Measurements from ENCODE around the gene SLC25A30. TPM values are rescaled to one million over a fixed set of nuclear protein-coding genes. Genes with fewer than 3 reads are reported as not detected.

SLC25A30 gene
- total and polyA plus RNA-seq, 9 of the 15 experiments (the other 6 are each of a cell fraction or from before 2014, with no cell fraction given): 1.1 to 11.1 (median 5.6) TPM

- TF ChIP-seq DNMT1 (IDR thresholded peaks at IDR 0.05) (no peak), GABPA (tag; conservative IDR thresholded peaks at IDR 0.05; ENCODE audit: low read depth) (no peak), MAFF (IDR thresholded peaks at IDR 0.05; ENCODE audit: low read length) (no peak), TBP (optimal IDR thresholded peaks at IDR 0.05; ENCODE audit: low read depth, low read length) (peak; percentile 59), HMGXB4 (CRISPR knock-in tag; IDR thresholded peaks at IDR 0.05) (0 out of 2 replicates have a peak, but pooled peaks have one; percentile 46), TAF1 (IDR thresholded peaks at IDR 0.05; ENCODE audit: control insufficient read depth, extremely low read depth, insufficient read depth, low read length, severe bottlenecking) (peak; percentile 20), NUFIP1 (IDR thresholded peaks at IDR 0.05; ENCODE audit: partially characterized antibody) (no peak), ELF1 (tag; IDR thresholded peaks at IDR 0.05) (no peak), MYBL2 (IDR thresholded peaks at IDR 0.05; ENCODE audit: low read depth) (no peak), MYBL2 (CRISPR knock-in tag; IDR thresholded peaks at IDR 0.05; ENCODE audit: borderline replicate concordance) (no peak), GMEB1 (CRISPR knock-in tag; IDR thresholded peaks at IDR 0.05) (peak; percentile 32; the same call in 1 of the 2 replicates), ZBTB33 (CRISPR knock-in tag; IDR thresholded peaks at IDR 0.05) (no peak), ASH1L (IDR thresholded peaks at IDR 0.05; ENCODE audit: borderline replicate concordance, low read depth, partially characterized antibody) (no peak), STAT5B (CRISPR knock-in tag; IDR thresholded peaks at IDR 0.05) (no peak), SPI1 (IDR thresholded peaks at IDR 0.05; ENCODE audit: borderline replicate concordance, low read depth, low read length) (no peak), TAF7 (tag; IDR thresholded peaks at IDR 0.05) (no peak), GTF3C2 (IDR thresholded peaks at IDR 0.05; ENCODE audit: borderline replicate concordance, extremely low read depth, insufficient read length) (no peak), NRF1 (conservative IDR thresholded peaks at IDR 0.05 in 1 of 2, IDR thresholded peaks at IDR 0.05 in 1 of 2) (peak; percentile 78 to 80), MEIS2 (IDR thresholded peaks at IDR 0.05; ENCODE audit: partially characterized antibody) (peak; percentile 39), ZNF589 (CRISPR knock-in tag; IDR thresholded peaks at IDR 0.05; ENCODE audit: low read depth) (no peak)
Observed at GRCh38 chr13:45417790-45418534, at the start of gene SLC25A30 (continued).

All from K562 (cell line).